T-helper 2 cell (primary cell): ENCODE measurements around the gene FOXS1.
"Not testable (repeated sequence)": the region's sequence is repeated elsewhere in the genome, so short reads cannot be mapped to it uniquely, and the experiment has no call there.

Experiments
- DNase-seq, 5 experiments: peaks; one replicate each; pipeline versions ENCODE4 v3.0.0 to v3.0.0-alpha.2; 2012 to 2022

Gene FOXS1

DNA sequence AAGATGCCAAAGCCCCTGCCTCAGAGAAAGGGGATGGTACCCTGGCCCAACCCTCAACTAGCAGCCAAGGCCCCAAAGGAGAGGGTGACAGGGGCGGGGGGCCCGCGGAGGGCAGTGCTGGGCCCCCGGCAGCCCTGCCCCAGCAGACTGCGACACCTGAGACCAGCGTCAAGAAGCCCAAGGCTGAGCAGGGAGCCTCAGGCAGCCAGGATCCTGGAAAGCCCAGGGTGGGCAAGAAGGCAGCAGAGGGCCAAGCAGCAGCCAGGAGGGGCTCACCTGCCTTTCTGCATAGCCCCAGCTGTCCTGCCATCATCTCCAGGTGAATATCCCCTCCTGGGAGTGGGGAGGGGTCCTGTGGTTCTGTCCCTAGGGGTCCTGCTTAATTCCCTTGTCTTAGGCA, 25.2 kb downstream of the FOXS1 start:
- DNase-seq = no peak

DNA sequence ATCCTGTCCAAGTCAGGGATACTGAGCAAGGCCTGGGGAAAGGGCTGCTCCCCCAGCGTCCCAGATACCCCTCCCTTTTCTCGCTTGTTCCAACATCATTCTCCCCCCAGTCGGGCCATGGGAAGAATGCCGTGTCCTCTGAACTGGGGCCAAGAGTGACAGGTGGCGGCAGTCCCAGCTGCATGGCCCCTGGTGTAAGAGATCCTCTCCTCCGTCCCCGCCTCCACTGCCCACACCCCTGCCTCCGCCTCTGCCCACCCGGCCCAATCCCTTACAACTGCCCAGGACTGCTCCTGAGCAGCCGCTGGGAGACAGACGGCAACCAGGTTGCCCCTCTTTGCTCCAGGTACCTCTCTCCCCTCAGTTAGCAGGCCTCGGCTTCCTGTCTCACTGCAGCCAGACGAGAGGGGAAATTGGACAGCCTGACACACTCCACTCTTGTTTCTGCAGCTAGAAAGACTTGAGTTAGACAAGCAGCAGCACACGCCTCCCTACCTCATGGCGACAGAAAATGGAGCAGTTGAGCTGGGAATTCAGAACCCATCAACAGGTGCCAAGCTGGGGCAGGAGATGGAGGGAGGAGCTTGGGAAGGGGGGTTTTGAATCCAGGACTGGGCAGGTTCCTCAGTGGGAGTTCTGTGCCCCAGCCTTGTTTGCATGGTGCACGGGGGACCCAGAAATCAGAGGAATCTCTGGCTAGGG, 26.2 kb downstream of the FOXS1 start, which contains the start of gene MYLK2:
TSS of gene MYLK2 (plus strand) at position 274 of the 702 bp plus-strand sequence. CDS start at position 499, 225 bp downstream.
- no peak for DNase-seq

DNA sequence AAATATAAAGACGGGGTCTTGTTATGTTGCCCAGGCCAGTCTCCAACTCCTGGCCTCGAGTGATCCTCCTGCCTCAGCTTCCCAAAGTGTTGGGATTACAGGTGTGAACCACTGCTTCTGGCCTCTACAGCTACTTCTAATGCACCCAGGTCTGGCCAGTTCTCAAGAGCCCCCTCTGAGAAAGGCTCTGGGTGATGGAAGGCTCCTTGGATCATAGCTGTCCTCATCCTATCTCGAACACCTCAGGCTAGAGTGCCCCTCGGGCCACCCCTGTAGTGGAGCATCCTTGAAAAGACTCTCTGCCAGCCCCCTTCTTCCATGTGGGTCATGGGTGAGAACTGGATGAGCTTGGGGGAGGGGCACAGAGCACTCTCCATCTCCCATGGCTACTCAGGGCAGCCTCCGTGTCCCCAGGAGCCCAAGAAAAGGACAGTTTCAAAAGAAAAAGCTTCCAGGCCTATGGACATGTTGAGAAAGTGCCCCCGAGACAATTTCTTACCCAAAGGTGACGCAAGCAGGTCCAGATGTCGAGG, 27.0 kb downstream of the FOXS1 start:
- DNase-seq = no peak

DNA sequence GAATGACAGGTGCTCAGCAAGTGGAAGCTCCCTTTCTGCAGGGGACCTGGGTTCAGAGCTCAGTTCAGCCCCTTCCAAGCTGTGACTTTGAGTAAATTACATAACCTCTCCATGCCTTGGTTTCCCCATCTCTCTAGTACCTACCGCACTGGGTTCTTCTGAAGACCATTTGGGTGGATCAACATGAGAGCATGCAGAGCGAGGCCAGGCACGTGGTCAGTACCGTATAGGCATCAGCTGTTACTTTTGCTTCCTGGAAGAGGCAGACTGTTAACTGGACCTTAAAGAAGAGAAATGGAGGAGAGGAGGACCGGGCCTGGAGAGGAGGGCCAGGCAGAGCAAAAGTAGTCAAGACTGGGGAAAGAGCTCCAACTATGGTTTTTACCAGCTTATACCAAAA, 27.9 kb downstream of the FOXS1 start:
- DNase-seq = no peak

DNA sequence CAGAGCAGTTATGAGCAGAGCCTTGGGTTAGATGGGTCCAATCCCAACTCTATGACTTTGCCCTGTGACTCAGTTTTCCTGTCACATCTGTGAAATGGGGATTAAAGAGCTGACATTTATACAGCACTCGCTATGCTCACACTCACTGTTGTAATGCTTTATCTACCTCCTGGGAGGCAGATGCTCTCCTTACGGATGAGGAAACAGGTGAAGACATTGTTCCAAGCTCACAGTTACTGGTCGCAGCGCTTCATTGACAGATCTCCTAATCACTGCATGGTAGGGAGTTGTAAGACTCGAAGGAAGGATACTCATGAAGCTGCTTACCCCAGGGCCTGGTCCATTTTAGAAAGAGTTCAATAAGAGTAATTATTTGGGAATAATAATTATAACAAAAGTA, 29.2 kb downstream of the FOXS1 start:
- DNase-seq = no peak

DNA sequence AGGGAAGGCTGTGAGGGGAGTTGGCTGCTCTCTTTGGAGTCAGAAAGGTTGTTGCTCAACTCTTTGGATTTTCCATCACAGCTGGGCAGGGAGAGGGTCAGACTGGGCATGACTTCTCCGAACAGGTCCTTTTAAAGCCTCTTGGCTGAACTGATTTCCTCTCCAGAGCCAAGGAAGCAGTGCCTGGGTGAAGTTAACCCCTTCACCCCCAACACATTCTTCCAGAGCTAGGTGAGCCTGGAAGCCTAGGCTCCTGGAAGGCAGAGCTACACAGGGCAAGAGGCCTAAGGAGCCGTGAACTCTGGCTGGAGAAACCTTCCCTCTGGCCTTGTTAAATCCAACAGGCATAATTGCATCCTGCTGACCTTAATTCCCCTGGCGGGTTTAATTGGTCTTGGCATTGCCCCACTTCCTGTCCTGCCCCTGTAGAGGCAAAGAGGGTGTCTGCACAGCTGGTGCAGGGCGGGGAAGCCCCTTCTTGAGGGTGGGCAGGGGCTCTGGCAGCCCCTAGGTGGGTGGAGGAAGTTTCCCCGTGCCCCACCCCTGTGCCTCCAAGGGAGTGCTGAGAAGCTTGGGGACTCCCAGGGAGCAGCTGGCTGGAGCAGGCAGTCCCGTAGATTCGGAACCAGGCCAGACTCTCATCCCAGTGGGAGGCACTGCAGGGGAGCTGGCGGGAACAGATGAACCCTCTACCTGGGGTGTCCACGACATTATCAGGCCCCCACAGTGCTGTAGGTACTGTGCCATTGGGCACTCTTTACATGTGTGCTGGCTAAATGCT, 29.8 kb downstream of the FOXS1 start:
- DNase-seq = no peak

GRCh38 chr20:31814142-31814541, 31.3 kb downstream of the FOXS1 start:
- not testable (repeated sequence) for DNase-seq

DNA sequence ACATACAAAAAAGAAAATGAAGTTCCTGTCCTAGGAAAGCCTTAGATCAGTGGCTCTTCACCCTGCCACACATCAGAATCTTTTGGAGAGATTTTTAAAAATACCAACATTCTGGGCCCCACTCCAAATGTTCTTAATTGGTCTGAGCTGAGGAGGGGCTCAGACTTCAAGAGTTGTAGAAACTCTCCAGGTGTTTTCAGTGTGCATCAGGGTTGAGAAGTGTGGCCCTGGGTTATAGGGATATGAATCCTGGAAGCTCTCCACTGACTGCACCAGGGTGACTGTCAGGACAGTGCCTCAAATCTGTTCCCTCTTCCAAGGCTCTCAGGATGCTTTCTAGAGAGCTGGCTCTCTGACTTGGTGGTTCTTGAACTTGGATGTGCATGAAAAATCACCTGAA, 31.8 kb downstream of the FOXS1 start:
- no peak for DNase-seq

GRCh38 chr20:31811796-31812728, 33.3 kb downstream of the FOXS1 start:
- DNase-seq = no peak

DNA sequence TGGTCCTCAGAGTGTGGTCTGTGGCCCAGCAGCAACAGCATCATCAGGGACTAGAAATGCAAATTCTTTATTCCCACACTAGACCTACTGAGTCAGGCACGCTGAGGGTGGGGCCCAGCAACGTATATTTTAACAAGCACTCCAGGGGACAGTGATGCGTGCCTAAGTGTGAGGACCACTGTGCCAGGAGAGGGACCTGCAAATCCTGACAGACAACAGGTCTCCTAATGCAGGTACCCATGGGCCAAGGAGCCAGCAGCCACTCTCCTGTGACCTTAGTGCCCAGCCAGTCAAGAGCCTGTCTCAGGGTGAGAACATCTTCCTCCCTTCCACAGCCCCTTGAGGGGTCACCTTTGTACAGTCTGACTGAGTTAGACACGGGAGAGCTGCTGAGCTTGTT, 34.2 kb downstream of the FOXS1 start:
- DNase-seq = no peak

GRCh38 chr20:31809661-31810060, 35.7 kb downstream of the FOXS1 start:
- DNase-seq = no peak

DNA sequence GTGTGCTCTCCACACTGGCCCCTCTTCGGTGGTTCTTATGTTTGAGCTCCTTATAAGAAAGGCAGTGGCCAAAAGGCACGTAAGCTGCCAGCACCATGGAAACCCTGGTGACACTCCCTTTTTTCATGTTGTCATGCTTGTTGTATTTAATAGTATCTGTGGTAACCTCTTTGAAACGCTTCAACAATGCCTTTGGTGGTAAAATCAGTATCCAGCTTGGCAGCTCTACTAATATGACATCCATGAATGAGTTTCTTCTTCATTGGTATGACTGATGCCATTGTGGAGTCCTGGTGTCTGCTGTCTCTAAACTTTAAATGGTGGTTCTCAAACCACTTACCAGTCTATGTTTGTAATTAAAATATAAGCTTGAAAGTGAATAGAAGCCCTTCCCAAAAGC, 36.9 kb downstream of the FOXS1 start:
- no peak for DNase-seq

DNA sequence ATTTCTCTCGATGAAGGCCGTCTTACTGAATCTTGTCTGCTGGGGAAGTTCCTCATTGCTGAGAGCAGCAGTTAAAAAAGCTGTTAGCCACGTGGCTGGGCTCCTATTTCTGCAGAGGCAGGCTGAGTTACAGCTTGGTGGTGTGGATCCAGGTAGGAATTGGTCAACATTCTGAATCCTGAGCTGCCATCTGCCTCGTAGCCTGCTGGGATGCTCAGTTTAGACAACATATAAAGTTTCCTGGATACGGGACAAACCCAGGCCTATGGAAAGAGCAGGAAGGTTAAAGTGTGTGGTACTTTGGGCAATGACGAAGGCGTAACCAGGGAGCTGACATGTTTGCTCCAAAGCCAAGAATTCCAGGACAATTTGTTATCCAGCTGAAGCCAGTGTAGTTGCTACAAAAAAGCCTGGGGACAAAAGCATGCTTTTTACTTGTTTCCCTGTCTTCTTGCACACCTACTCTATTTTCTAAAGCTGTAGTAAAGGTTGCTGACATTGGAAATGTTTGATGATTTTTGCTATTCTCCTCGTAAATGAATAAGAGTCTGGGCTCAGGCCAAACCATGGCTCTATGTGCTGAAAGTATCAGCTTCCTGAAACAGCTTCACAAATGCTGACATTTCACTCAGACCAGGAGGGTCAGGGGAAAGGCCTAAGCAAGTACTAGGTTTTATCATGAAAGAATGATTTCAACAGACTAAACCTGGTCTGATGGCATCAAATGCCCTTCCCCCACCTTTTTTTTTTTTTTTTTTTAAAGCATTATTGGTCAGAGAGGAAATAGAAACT, 38.6 kb downstream of the FOXS1 start:
- DNase-seq = no peak

GRCh38 chr20:31803552-31804291, 41.7 kb downstream of the FOXS1 start:
- DNase-seq = peak in 1 of 5 experiments; percentile 12

DNA sequence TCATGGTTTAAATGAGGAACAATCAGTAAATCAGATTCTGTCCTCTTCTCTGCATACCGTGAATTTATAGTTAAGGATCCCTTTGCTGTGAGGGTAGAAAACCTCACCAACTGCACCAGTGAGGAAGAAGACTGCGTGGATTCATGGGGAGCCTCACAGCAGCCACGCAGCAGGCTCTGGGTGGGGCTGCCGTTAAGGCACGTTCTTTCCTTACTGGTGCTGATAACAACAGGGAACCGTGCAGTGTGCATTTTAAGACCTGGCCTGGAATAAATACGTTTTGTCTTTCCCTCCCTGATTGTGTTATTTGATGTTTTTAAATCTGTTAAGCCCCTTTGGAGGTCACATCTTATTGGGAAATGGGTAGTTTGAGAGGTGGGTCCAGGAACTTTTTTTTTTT, 43.9 kb downstream of the FOXS1 start:
- no peak for DNase-seq

GRCh38 chr20:31797364-31797763, 48.0 kb downstream of the FOXS1 start:
- no peak for DNase-seq
